ENCODE data around the gene CCDC30.
"Not testable (repeated sequence)": the region's sequence is repeated elsewhere in the genome, so short reads cannot be mapped to it uniquely, and the experiment has no call there.

Gene CCDC30

GRCh38 chr1:42680921-42681683, 218.0 kb downstream of the CCDC30 start:
- peaks cover 53% of the 10 kb centered on the region for H3K4me1 ChIP-seq (ENCODE audit: control insufficient read depth, insufficient read depth, low read length)
- H3K9ac ChIP-seq (ENCODE audit: low read length), result peak overlapping the region; percentile 98
- H3K36me3 ChIP-seq (ENCODE audit: control insufficient read depth, insufficient read depth, low read length, severe bottlenecking), result peaks cover 15% of the 10 kb centered on the region
- no peaks in the 10 kb centered on the region for H3K9me3 ChIP-seq (ENCODE audit: control insufficient read depth, low read length)
- H3K4me3 ChIP-seq (ENCODE audit: low read length), result peak overlapping the region; percentile 95
- no peaks in the 10 kb centered on the region for H3K27me3 ChIP-seq (replicated peaks; ENCODE audit: control insufficient read depth, insufficient read depth, low read length)
- DNase-seq (ENCODE audit: low read depth), result peak; percentile 59

GRCh38 chr1:42681741-42682483, 218.8 kb downstream of the CCDC30 start, which contains the start of gene YBX1:
Gene YBX1, plus strand, starts transcription at chr1:42682418. Its CDS starts 148 bp downstream, at chr1:42682566.
- peak within 1 kb of the TSS; percentile 98 for H3K9ac ChIP-seq (ENCODE audit: low read length)
- peaks cover 61% of the 10 kb centered on the region for H3K4me1 ChIP-seq (ENCODE audit: control insufficient read depth, insufficient read depth, low read length)
- H3K27me3 ChIP-seq (replicated peaks; ENCODE audit: control insufficient read depth, insufficient read depth, low read length), result no peaks in the 10 kb centered on the region
- peak; percentile 99 for DNase-seq (ENCODE audit: low read depth)
- peak within 1 kb of the TSS; percentile 95 for H3K4me3 ChIP-seq (ENCODE audit: low read length)
- H3K9me3 ChIP-seq (ENCODE audit: control insufficient read depth, low read length), result no peaks in the 10 kb centered on the region
- peaks cover 20% of the 10 kb centered on the region for H3K36me3 ChIP-seq (ENCODE audit: control insufficient read depth, insufficient read depth, low read length, severe bottlenecking)

- peak overlapping the region; percentile 98 for H3K9ac ChIP-seq (ENCODE audit: low read length)
- peak overlapping the region; percentile 95 for H3K4me3 ChIP-seq (ENCODE audit: low read length)
- H3K4me1 ChIP-seq (ENCODE audit: control insufficient read depth, insufficient read depth, low read length), result peaks cover 63% of the 10 kb centered on the region
- not testable (repeated sequence) for H3K27me3 ChIP-seq (replicated peaks; ENCODE audit: control insufficient read depth, insufficient read depth, low read length); DNase-seq (ENCODE audit: low read depth); H3K9me3 ChIP-seq (ENCODE audit: control insufficient read depth, low read length)
- peaks cover 20% of the 10 kb centered on the region for H3K36me3 ChIP-seq (ENCODE audit: control insufficient read depth, insufficient read depth, low read length, severe bottlenecking)
Measured at GRCh38 chr1:42682484-42682738, 219.3 kb downstream of the CCDC30 start.

- Histone ChIP-seq H3K4me3 (ENCODE audit: low read length) (peak overlapping the region; percentile 95), H3K9ac (ENCODE audit: low read length) (peak overlapping the region; percentile 98), H3K4me1 (ENCODE audit: control insufficient read depth, insufficient read depth, low read length) (peaks cover 63% of the 10 kb centered on the region), H3K36me3 (ENCODE audit: control insufficient read depth, insufficient read depth, low read length, severe bottlenecking) (peaks cover 25% of the 10 kb centered on the region), H3K9me3 (ENCODE audit: control insufficient read depth, low read length) (no peaks in the 10 kb centered on the region), H3K27me3 (replicated peaks; ENCODE audit: control insufficient read depth, insufficient read depth, low read length) (no peaks in the 10 kb centered on the region)
- DNase-seq (ENCODE audit: low read depth), result peak; percentile 91
Measured at GRCh38 chr1:42682739-42683531, 219.8 kb downstream of the CCDC30 start.

- H3K9ac ChIP-seq (ENCODE audit: low read length), result peak overlapping the region; percentile 98
- no peaks in the 10 kb centered on the region for H3K9me3 ChIP-seq (ENCODE audit: control insufficient read depth, low read length)
- peaks cover 64% of the 10 kb centered on the region for H3K4me1 ChIP-seq (ENCODE audit: control insufficient read depth, insufficient read depth, low read length)
- no peaks in the 10 kb centered on the region for H3K27me3 ChIP-seq (replicated peaks; ENCODE audit: control insufficient read depth, insufficient read depth, low read length)
- DNase-seq (ENCODE audit: low read depth), result peak; percentile 22
- peaks cover 33% of the 10 kb centered on the region for H3K36me3 ChIP-seq (ENCODE audit: control insufficient read depth, insufficient read depth, low read length, severe bottlenecking)
- peak overlapping the region; percentile 95 for H3K4me3 ChIP-seq (ENCODE audit: low read length)
Measured at GRCh38 chr1:42684139-42684538, 221.1 kb downstream of the CCDC30 start.

- peaks cover 41% of the 10 kb centered on the region for H3K36me3 ChIP-seq (ENCODE audit: control insufficient read depth, insufficient read depth, low read length, severe bottlenecking)
- peak overlapping the region; percentile 95 for H3K4me3 ChIP-seq (ENCODE audit: low read length)
- no peaks in the 10 kb centered on the region for H3K9me3 ChIP-seq (ENCODE audit: control insufficient read depth, low read length)
- no peaks in the 10 kb centered on the region for H3K27me3 ChIP-seq (replicated peaks; ENCODE audit: control insufficient read depth, insufficient read depth, low read length)
- H3K9ac ChIP-seq (ENCODE audit: low read length), result no peak overlapping the region
- no peak for DNase-seq (ENCODE audit: low read depth)
- H3K4me1 ChIP-seq (ENCODE audit: control insufficient read depth, insufficient read depth, low read length), result peaks cover 50% of the 10 kb centered on the region
Measured at GRCh38 chr1:42686418-42686817, 223.3 kb downstream of the CCDC30 start.

GRCh38 chr1:42689912-42690311, 226.8 kb downstream of the CCDC30 start:
- DNase-seq (ENCODE audit: low read depth), result no peak
- no peak overlapping the region for H3K4me3 ChIP-seq (ENCODE audit: low read length)
- no peak overlapping the region for H3K9ac ChIP-seq (ENCODE audit: low read length)
- H3K9me3 ChIP-seq (ENCODE audit: control insufficient read depth, low read length), result no peaks in the 10 kb centered on the region
- no peaks in the 10 kb centered on the region for H3K27me3 ChIP-seq (replicated peaks; ENCODE audit: control insufficient read depth, insufficient read depth, low read length)
- H3K36me3 ChIP-seq (ENCODE audit: control insufficient read depth, insufficient read depth, low read length, severe bottlenecking), result peaks cover 51% of the 10 kb centered on the region
- H3K4me1 ChIP-seq (ENCODE audit: control insufficient read depth, insufficient read depth, low read length), result peaks cover 52% of the 10 kb centered on the region

GRCh38 chr1:42690477-42691156, 227.5 kb downstream of the CCDC30 start:
- peak; percentile 19 for DNase-seq (ENCODE audit: low read depth)
- Histone ChIP-seq H3K9me3 (ENCODE audit: control insufficient read depth, low read length) (no peaks in the 10 kb centered on the region), H3K9ac (ENCODE audit: low read length) (no peak overlapping the region), H3K36me3 (ENCODE audit: control insufficient read depth, insufficient read depth, low read length, severe bottlenecking) (peaks cover 51% of the 10 kb centered on the region), H3K4me3 (ENCODE audit: low read length) (no peak overlapping the region), H3K4me1 (ENCODE audit: control insufficient read depth, insufficient read depth, low read length) (peaks cover 45% of the 10 kb centered on the region), H3K27me3 (replicated peaks; ENCODE audit: control insufficient read depth, insufficient read depth, low read length) (no peaks in the 10 kb centered on the region)

GRCh38 chr1:42691157-42691498, 228.0 kb downstream of the CCDC30 start:
- no peaks in the 10 kb centered on the region for H3K9me3 ChIP-seq (ENCODE audit: control insufficient read depth, low read length)

GRCh38 chr1:42692461-42692860, 229.4 kb downstream of the CCDC30 start:
- H3K9me3 ChIP-seq (ENCODE audit: control insufficient read depth, low read length), result no peaks in the 10 kb centered on the region
- H3K27me3 ChIP-seq (replicated peaks; ENCODE audit: control insufficient read depth, insufficient read depth, low read length), result no peaks in the 10 kb centered on the region
- H3K36me3 ChIP-seq (ENCODE audit: control insufficient read depth, insufficient read depth, low read length, severe bottlenecking), result peaks cover 63% of the 10 kb centered on the region
- peaks cover 30% of the 10 kb centered on the region for H3K4me1 ChIP-seq (ENCODE audit: control insufficient read depth, insufficient read depth, low read length)
- DNase-seq (ENCODE audit: low read depth), result no peak
- no peak overlapping the region for H3K9ac ChIP-seq (ENCODE audit: low read length)
- H3K4me3 ChIP-seq (ENCODE audit: low read length), result no peak overlapping the region

More at GRCh38 chr1:42691157-42691498, 228.0 kb downstream of the CCDC30 start:
- DNase-seq (ENCODE audit: low read depth), result no peak
- Histone ChIP-seq H3K27me3 (replicated peaks; ENCODE audit: control insufficient read depth, insufficient read depth, low read length) (no peaks in the 10 kb centered on the region), H3K9ac (ENCODE audit: low read length) (no peak overlapping the region), H3K4me3 (ENCODE audit: low read length) (no peak overlapping the region), H3K4me1 (ENCODE audit: control insufficient read depth, insufficient read depth, low read length) (peaks cover 40% of the 10 kb centered on the region), H3K36me3 (ENCODE audit: control insufficient read depth, insufficient read depth, low read length, severe bottlenecking) (peaks cover 54% of the 10 kb centered on the region)

- no peak overlapping the region for H3K4me3 ChIP-seq (ENCODE audit: low read length)
- H3K27me3 ChIP-seq (replicated peaks; ENCODE audit: control insufficient read depth, insufficient read depth, low read length), result no peaks in the 10 kb centered on the region
- peaks cover 63% of the 10 kb centered on the region for H3K36me3 ChIP-seq (ENCODE audit: control insufficient read depth, insufficient read depth, low read length, severe bottlenecking)
- peaks cover 30% of the 10 kb centered on the region for H3K4me1 ChIP-seq (ENCODE audit: control insufficient read depth, insufficient read depth, low read length)
- DNase-seq (ENCODE audit: low read depth), result no peak
- H3K9ac ChIP-seq (ENCODE audit: low read length), result no peak overlapping the region
- no peaks in the 10 kb centered on the region for H3K9me3 ChIP-seq (ENCODE audit: control insufficient read depth, low read length)
Measured at GRCh38 chr1:42692911-42693310, 229.8 kb downstream of the CCDC30 start.
